Colonic mucosa (tissue), 4 donors: ENCODE results near the gene SPDYE5. TPM values are rescaled to one million over a fixed set of nuclear protein-coding genes. Genes with fewer than 3 reads are reported as not detected.
A peak's percentile ranks its signal among the peaks of the same experiment; 100 is the strongest.
"Not testable (repeated sequence)": the region's sequence is repeated elsewhere in the genome, so short reads cannot be mapped to it uniquely, and the experiment has no call there.

Experiments
- DNase-seq: peaks from one replicate; pipeline ENCODE4 v3.0.0-alpha.2; 2020
- H3K27ac ChIP-seq: fragments of 200-600 bp; one replicate; pipeline ENCODE4 v1.8.0; 2021
- H3K27me3 ChIP-seq: fragments of 200-600 bp; one replicate; pipeline ENCODE4 v1.8.0; 2021
- H3K36me3 ChIP-seq: fragments of 200-600 bp; one replicate; pipeline ENCODE4 v1.8.0; 2021
- H3K4me1 ChIP-seq: fragments of 200-600 bp; one replicate; pipeline ENCODE4 v1.8.0; 2021; ENCODE audit warnings: mild to moderate bottlenecking
- H3K4me3 ChIP-seq: fragments of 200-600 bp; one replicate; pipeline ENCODE4 v1.8.0; 2021
- H3K9ac ChIP-seq, 2 donors: one replicate each; pipeline ENCODE4 v1.7.0; 2013; ENCODE audit warnings: control low read depth in 2 of 2, low read depth in 2 of 2, low read length in 2 of 2
- H3K9me3 ChIP-seq: fragments of 200-600 bp; one replicate; pipeline ENCODE4 v1.8.0; 2021
- CTCF ChIP-seq: fragments of 200-600 bp; IDR thresholded peaks from one replicate; pipeline ENCODE4 v1.8.0; 2022; ENCODE audit warnings: antibody characterized with exemption, mild to moderate bottlenecking
- intact Hi-C: fragments of 100-400 bp; cut with DNase I; formaldehyde crosslinking; loops from one replicate; pipeline ENCODE4 v1.14.1; 2022
- total RNA-seq, 2 donors: library from RNA; stranded (reverse); fragmentation: NEBNext Ultra II Directional in 1 of 2; extraction: Animal tissue kit (Norgen Biotek cat#: 25700) in 1 of 2; gene quantifications; one replicate each; pipeline ENCODE4 v1.2.1, GENCODE V29; 2021
- donor health status: healthy.
- donor health status: DM: no; HTN: no; CAD: no.
- donor health status: DM: no; HTN: no; CAD: no.

The SPDYE5 gene
- under 1 TPM in 1 of 2 donors, not detected in 1; 0.15 TPM for total RNA-seq

DNA sequence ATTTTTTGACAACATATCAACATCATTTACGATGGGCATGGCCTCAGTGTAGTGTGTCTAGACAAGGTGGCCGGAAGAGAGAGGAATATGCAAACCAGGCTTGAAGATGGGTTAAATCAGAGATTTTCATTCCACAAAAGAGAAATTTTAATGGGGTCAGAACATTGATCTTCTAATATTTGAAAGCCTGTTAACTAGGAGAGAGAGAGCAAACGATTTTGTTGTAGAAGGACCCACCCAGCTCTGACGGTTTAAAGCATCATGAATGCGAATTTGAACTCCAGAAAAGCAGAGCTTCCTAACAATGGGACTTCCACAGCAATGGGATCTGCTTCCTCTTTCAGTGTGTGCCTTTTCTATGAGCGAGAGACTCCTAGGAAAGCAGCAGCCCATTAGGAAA lies at the start of gene SPDYE5:
TSS of gene SPDYE5 (plus strand) at position 301 of the 400 bp plus-strand sequence. CDS start 1,728 bp downstream, outside the sequence.
- H3K36me3 ChIP-seq, H3K4me3 ChIP-seq, H3K9ac ChIP-seq, DNase-seq, H3K9me3 ChIP-seq, H3K27ac ChIP-seq, H3K27me3 ChIP-seq, H3K4me1 ChIP-seq, intact Hi-C loops: not testable (repeated sequence)

DNA sequence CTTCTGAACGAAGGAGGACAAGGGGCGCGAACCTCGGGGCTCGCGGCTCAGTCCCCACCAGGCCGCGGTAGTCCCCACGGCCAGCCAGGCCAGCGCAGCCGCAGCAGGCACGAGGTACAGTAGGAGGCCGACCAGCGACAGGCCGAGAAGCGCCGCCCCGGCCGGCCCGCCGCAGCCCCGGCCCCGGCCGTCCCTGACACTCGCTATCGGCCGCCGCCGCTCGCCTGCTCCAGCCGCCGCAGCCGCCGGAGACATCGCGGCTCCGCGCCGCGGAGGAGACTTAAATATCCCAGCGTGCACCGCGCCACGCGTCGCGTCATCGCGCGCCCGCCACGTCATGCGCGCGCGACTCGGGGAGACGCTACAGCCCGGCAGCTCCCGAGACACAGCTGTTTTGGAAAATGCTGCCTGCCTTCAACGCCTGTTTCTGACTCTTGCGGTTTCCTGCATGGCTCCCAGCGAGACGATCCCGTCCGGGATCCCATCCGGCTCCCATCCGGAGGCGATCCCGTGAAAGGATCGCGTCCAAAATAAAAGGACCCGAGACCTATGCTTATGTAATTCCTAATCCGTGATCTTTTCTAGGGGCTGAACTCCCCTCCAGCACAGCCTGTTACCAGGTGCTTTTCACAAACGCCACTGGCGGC lies 49.5 kb upstream of the SPDYE5 start:
- intact Hi-C loops, H3K4me1 ChIP-seq, H3K27me3 ChIP-seq, H3K36me3 ChIP-seq, H3K9me3 ChIP-seq: not testable (repeated sequence)
- peak overlapping the region; percentile 32 for H3K27ac ChIP-seq
- DNase-seq = peak; percentile 23
- H3K4me3 ChIP-seq = peak overlapping the region; percentile 48
- H3K9ac ChIP-seq = peak overlapping the region in 1 of 2 donors; percentile 43

GRCh38 chr7:75449946-75450345 lies 42.2 kb upstream of the SPDYE5 start:
- H3K36me3 ChIP-seq, H3K9me3 ChIP-seq, H3K4me3 ChIP-seq, intact Hi-C loops, H3K27me3 ChIP-seq, H3K27ac ChIP-seq, H3K9ac ChIP-seq, DNase-seq, H3K4me1 ChIP-seq: not testable (repeated sequence)

DNA sequence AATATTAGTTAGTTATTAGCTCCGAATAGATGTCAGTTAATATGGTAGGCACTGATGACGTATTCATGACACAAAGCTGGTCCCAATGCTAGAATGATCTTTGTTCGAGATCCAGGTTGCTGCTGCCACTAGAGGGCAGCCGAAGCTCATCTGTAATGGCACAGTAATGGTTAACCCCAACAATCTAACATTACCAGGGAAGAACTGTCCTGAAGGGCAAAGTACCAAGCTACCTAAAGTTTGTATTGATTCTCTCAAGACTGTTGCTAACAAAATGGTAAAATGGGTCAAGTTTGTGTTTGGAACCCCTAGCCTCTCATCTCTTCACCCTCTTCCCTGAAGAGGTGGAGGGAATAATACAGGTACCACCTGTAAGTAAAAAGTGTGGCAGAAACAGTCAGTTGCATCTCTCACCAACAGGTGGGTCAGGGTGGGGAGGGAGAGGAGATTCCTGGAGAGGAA lies 39.6 kb upstream of the SPDYE5 start:
- DNase-seq, H3K4me1 ChIP-seq, H3K36me3 ChIP-seq, H3K4me3 ChIP-seq, H3K27me3 ChIP-seq, H3K9me3 ChIP-seq, H3K27ac ChIP-seq, intact Hi-C loops, H3K9ac ChIP-seq: not testable (repeated sequence)
- TF ChIP-seq CTCF = peak; percentile 47

DNA sequence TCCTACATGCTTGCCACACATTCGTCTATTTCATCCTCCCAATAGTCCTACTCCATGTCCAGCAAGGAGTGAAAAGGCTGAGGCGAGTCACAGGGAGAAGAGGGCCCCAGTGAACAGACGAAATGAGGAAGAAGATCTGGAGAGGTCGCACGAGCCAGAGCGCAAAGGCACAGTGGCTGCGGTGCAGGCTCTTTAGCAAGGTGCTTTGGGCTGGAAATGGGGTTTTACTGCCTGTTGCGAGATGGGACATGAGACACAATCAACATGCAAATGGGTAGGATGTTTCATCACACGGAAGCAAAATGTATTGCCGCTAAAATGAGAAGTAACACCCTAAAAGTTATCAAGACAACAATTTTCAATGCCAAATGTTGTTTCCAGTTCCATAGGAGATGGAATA lies 35.7 kb upstream of the SPDYE5 start:
- H3K27ac ChIP-seq, H3K4me3 ChIP-seq, H3K9ac ChIP-seq, H3K9me3 ChIP-seq, H3K36me3 ChIP-seq, H3K4me1 ChIP-seq, H3K27me3 ChIP-seq, intact Hi-C loops, DNase-seq: not testable (repeated sequence)

DNA sequence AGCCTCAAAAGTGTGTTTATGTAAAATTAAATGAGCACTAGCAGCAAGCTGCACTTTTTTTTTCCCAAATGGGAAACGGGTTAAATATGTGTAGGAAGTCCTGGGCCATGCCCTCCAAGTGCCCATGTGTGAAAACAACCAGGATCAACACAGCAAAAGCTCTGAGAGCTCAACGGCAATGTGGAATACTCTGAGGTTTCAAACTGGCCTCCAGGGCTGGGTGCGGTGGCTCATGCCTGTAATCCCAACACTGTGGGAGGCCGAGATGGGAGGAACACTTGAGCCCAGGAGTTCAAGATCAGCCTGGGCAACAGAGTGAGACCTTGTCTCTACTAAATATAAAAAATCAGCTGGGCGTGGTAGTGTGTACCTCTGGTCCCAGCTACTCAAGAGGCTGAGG lies 34.1 kb upstream of the SPDYE5 start:
- DNase-seq, H3K36me3 ChIP-seq, intact Hi-C loops: not testable (repeated sequence)

GRCh38 chr7:75460541-75460940 lies 31.6 kb upstream of the SPDYE5 start:
- H3K4me3 ChIP-seq, H3K4me1 ChIP-seq, H3K27me3 ChIP-seq, H3K36me3 ChIP-seq, H3K9me3 ChIP-seq, intact Hi-C loops, H3K27ac ChIP-seq, DNase-seq, H3K9ac ChIP-seq: not testable (repeated sequence)

More for the DNA sequence above, 34.1 kb upstream of the SPDYE5 start:
- not testable (repeated sequence) for H3K27me3 ChIP-seq, H3K4me3 ChIP-seq, H3K9ac ChIP-seq, H3K4me1 ChIP-seq, H3K27ac ChIP-seq, H3K9me3 ChIP-seq

DNA sequence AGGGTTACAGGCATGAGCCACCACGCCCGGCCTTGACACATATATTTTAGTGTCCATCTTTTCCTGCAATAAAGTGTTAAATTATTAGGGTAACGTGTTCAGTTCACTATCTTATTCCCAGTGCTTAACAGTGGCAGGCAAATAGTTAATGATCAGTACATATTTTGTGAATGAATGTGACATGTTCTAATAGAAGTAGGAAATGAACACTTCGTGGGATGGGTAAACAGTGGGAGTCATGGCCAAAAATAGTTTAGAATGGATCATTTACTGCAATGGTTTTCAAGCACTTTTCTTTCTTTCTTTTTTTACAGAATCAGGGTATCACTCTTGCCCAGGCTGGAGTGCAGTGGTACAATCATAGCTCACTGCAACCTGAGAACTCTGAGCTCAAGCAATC lies 22.0 kb upstream of the SPDYE5 start:
- H3K4me3 ChIP-seq, DNase-seq, H3K9ac ChIP-seq, H3K36me3 ChIP-seq, intact Hi-C loops, H3K4me1 ChIP-seq, H3K9me3 ChIP-seq, H3K27ac ChIP-seq, H3K27me3 ChIP-seq: not testable (repeated sequence)

DNA sequence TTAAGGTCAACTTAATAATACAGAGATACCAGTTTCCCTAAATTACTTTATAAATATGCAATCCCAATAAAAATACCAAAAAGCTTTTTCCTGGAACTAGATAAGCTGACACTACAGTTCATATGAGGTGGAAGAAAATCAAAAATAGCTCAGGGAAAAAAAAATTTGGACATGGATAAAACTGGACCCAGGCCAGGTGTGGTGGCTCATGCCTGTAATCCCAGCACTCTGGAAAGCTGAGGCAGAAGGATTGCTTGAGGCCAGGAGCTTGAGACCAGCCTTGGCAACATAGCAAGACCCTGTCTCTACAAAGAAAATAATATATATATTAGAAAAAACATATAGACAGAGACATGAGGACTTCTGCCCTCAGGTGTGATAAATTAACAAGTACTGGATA lies 14.7 kb upstream of the SPDYE5 start:
- H3K9me3 ChIP-seq, H3K4me3 ChIP-seq, H3K4me1 ChIP-seq, H3K27me3 ChIP-seq, H3K27ac ChIP-seq, H3K36me3 ChIP-seq, intact Hi-C loops, DNase-seq, H3K9ac ChIP-seq: not testable (repeated sequence)

GRCh38 chr7:75480313-75480712 lies 11.8 kb upstream of the SPDYE5 start:
- H3K27me3 ChIP-seq, intact Hi-C loops: not testable (repeated sequence)

GRCh38 chr7:75485355-75485978 lies 6.7 kb upstream of the SPDYE5 start:
- DNase-seq = peak; percentile 29
- Histone ChIP-seq H3K9ac (peak overlapping the region; percentile 26 to 72), H3K4me3 (peak overlapping the region; percentile 59), H3K27ac (peak overlapping the region; percentile 68)
- H3K36me3 ChIP-seq, intact Hi-C loops, H3K27me3 ChIP-seq, H3K4me1 ChIP-seq, H3K9me3 ChIP-seq: not testable (repeated sequence)

More at GRCh38 chr7:75480313-75480712, 11.8 kb upstream of the SPDYE5 start:
- H3K4me1 ChIP-seq, H3K9me3 ChIP-seq, H3K9ac ChIP-seq, H3K4me3 ChIP-seq, H3K27ac ChIP-seq, H3K36me3 ChIP-seq, DNase-seq: not testable (repeated sequence)

DNA sequence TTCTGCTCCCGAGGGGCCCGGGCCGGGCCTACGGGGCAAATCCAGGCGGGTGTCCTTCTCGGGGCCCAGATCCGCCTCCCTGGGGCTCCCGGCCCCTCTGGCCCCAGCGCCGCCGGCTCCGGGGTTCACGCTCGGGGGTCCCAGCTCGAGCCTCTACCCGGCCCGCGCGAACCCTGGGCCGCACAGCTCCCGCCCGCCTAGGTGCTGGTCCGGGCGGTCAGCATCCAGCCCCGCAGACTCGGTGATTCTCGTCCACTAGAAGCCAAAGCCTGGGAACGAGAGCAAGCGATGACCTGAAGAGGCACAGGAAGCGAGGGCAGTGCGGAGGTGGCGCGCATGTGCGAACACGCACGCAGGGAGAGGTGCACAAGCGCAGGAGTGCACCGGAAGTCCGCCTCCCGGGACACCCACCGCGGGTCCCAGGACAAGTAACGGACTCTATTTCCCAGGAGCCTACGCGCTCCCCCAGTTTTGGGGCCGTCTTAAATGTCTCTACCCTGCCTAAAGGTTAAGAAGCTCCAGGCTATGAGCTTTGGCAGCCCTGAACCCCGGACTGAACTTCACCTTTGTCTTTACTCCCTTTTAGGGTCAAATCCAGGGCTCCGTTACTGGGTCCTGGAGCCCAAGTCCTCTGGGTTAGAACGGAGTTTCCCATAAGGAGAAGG lies 6.0 kb upstream of the SPDYE5 start, which contains the start of gene POM121C:
TSS of gene POM121C (minus strand) at position 321 of the 665 bp plus-strand sequence. CDS start 44,803 bp downstream, outside the sequence.
- H3K4me1 ChIP-seq, H3K9me3 ChIP-seq, H3K36me3 ChIP-seq, intact Hi-C loops, H3K27me3 ChIP-seq: not testable (repeated sequence)
- H3K9ac ChIP-seq = peak within 1 kb of the TSS; percentile 26 to 87
- peak within 1 kb of the TSS; percentile 68 for H3K27ac ChIP-seq
- peak; percentile 91 for DNase-seq
- H3K4me3 ChIP-seq = peak within 1 kb of the TSS; percentile 59
